ENCODE results near the gene UGP2. TPM values are rescaled to one million over a fixed set of nuclear protein-coding genes. Genes with fewer than 3 reads are reported as not detected.
A peak's percentile ranks its signal among the peaks of the same experiment; 100 is the strongest.

UGP2 gene
- total RNA-seq, 1 donor from 2014 or later = 99.5 TPM

DNA sequence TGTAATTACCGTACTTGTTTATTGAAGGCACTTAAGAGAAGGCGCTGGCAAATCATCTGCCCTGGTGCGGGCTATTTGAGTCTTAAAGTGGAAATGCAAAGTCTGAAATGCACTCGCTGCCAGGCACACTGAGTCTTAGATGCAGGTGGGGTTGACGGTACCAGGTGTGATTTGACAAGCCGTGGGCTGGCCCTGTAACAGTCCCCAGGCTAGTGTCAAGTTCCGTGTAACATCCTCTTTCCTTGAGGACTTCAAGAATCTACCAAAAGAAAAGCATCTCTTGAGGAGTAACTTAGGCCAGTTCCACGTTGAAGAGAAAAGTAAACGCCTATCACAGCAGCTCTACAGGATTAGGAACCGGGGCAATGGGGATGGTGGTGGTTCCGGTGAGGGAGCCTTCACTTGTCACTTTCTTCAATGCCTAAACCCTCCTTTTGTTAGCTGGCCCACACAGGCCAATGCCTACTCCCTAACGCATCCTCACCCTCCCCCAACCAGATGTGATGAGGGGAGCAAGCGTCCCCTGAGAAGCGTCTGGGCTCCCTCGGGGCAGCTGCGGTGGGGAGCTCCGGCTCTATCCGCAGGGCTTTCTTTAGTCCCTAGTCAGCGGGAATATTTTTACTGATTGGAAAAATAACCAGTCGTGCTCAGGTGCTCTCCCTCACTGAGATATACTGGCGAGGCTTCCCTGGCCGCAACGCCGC lies 1.5 kb upstream of the UGP2 start:
- peaks cover 43% of the 10 kb centered on the region for H3K4me1 Mint-ChIP-seq (ENCODE audit: low read depth)
- TF ChIP-seq, protein P1, sequence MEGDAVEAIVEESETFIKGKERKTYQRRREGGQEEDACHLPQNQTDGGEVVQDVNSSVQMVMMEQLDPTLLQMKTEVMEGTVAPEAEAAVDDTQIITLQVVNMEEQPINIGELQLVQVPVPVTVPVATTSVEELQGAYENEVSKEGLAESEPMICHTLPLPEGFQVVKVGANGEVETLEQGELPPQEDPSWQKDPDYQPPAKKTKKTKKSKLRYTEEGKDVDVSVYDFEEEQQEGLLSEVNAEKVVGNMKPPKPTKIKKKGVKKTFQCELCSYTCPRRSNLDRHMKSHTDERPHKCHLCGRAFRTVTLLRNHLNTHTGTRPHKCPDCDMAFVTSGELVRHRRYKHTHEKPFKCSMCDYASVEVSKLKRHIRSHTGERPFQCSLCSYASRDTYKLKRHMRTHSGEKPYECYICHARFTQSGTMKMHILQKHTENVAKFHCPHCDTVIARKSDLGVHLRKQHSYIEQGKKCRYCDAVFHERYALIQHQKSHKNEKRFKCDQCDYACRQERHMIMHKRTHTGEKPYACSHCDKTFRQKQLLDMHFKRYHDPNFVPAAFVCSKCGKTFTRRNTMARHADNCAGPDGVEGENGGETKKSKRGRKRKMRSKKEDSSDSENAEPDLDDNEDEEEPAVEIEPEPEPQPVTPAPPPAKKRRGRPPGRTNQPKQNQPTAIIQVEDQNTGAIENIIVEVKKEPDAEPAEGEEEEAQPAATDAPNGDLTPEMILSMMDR (IDR thresholded peaks at IDR 0.05) = peak; percentile 21
- peak overlapping the region; percentile 98 for H3K27ac Mint-ChIP-seq (ENCODE audit: unreplicated experiment)
- H3K36me3 Mint-ChIP-seq (ENCODE audit: low read depth) = no peaks in the 10 kb centered on the region
- no peaks in the 10 kb centered on the region for H3K9me3 Mint-ChIP-seq (ENCODE audit: low read depth)
- H3K27me3 Mint-ChIP-seq (ENCODE audit: low read depth) = no peaks in the 10 kb centered on the region
- no peak for DNase-seq (ENCODE audit: low spot score)
- H3K4me3 Mint-ChIP-seq (ENCODE audit: unreplicated experiment) = peak overlapping the region; percentile 97

DNA sequence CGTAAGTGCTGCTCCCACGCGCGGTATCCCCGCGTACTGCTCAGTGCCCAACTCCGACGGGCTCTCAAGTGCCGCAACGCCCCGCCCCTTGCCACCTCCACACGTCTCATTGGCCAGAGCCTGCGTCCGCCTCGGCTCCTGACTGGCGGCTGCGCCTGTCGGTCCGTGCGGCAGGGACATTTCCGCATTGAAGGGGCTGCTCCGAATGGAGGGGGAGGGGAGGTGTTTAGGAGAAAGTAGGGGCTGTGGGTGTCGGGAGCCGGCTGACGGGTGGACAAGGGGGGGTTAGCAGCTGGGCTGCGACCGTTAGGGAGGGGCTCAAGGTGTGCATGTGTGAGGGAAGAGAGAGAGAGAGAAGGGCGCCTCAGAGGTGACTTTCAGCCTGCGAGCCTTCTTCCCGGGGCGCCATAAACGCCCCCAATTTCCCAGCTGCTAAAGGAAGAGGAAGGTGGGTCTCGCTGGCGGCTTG lies 877 bp upstream of the UGP2 start:
- Mint-ChIP-seq H3K4me1 (ENCODE audit: low read depth) (peaks cover 49% of the 10 kb centered on the region), H3K4me3 (ENCODE audit: unreplicated experiment) (peak overlapping the region; percentile 97), H3K27ac (ENCODE audit: unreplicated experiment) (peak overlapping the region; percentile 98), H3K27me3 (ENCODE audit: low read depth) (no peaks in the 10 kb centered on the region), H3K36me3 (ENCODE audit: low read depth) (no peaks in the 10 kb centered on the region), H3K9me3 (ENCODE audit: low read depth) (no peaks in the 10 kb centered on the region)
- peak; percentile 99 for DNase-seq (ENCODE audit: low spot score)
- TF ChIP-seq, protein P1 (IDR thresholded peaks at IDR 0.05) = no peak

DNA sequence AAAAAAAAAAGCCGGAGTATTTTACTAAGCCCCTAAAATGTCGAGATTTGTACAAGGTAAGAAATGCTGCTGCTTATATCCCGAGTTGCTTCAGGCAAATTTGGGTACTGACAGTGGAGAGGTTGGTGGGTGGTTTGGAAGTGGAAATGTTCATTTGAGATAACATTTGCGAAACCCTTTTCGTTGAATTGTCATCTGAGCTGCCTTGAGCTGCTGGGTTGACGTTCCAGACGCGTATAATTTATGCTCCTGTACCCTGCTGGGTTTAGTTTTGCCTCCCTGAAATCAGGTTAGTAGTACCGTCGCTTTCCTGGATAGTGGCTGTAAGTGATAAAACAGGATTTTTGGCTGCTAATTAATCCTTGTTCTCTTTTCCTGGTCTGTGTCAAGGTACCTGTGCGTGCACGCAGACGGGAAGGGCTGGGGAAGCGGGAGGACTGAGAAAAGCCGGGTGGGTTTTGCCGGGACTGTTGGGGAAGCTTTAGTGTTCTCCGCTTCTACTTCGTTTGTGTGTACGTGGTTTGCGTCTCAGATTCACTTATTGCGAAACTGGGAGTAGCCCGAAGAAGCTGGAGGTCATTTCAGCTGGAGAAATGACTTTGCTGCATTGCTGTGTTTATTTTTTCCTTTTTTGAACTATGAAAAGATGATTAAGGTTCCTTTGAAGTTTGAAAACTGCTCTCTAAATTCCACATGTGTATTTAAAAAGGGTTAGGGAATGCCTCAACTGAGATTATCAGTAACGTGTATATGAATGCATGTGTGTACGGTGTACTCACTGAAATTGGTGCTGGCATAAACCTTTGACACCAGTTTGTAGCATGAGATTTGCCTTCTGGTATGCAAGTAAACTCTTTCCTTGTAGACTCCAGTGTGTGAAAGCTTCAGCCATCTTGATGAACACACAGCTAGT lies 709 bp downstream of the UGP2 start:
- Mint-ChIP-seq H3K27ac (ENCODE audit: unreplicated experiment) (peak overlapping the region; percentile 98), H3K36me3 (ENCODE audit: low read depth) (no peaks in the 10 kb centered on the region), H3K4me1 (ENCODE audit: low read depth) (peaks cover 61% of the 10 kb centered on the region), H3K9me3 (ENCODE audit: low read depth) (no peaks in the 10 kb centered on the region), H3K4me3 (ENCODE audit: unreplicated experiment) (peak overlapping the region; percentile 97), H3K27me3 (ENCODE audit: low read depth) (no peaks in the 10 kb centered on the region)
- no peak for DNase-seq (ENCODE audit: low spot score)
- TF ChIP-seq, protein P1 (IDR thresholded peaks at IDR 0.05) = no peak

DNA sequence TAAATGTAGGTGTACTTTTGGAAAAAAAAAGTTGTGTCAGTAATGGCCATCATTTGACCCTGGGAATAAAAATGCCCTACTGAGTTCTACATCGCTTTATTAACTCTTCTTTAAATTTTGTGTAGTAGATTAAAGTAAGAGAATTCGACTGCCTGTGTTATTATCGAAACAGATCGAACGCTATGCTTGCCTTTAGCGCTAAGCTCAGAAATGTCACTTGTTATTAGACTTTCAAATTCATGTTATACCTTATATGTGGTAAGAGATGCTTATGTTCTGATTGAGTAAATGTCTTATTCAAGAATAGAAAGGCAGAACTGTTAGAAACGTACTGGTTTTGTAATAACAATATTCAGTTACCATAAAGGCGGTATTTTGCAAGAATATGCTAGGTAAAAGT lies 1.4 kb downstream of the UGP2 start:
- DNase-seq (ENCODE audit: low spot score) = no peak
- Mint-ChIP-seq H3K27me3 (ENCODE audit: low read depth) (no peaks in the 10 kb centered on the region), H3K9me3 (ENCODE audit: low read depth) (no peaks in the 10 kb centered on the region), H3K27ac (ENCODE audit: unreplicated experiment) (peak overlapping the region; percentile 98), H3K4me1 (ENCODE audit: low read depth) (peaks cover 68% of the 10 kb centered on the region), H3K36me3 (ENCODE audit: low read depth) (no peaks in the 10 kb centered on the region), H3K4me3 (ENCODE audit: unreplicated experiment) (peak overlapping the region; percentile 97)
- TF ChIP-seq, protein P1 (IDR thresholded peaks at IDR 0.05) = no peak

DNA sequence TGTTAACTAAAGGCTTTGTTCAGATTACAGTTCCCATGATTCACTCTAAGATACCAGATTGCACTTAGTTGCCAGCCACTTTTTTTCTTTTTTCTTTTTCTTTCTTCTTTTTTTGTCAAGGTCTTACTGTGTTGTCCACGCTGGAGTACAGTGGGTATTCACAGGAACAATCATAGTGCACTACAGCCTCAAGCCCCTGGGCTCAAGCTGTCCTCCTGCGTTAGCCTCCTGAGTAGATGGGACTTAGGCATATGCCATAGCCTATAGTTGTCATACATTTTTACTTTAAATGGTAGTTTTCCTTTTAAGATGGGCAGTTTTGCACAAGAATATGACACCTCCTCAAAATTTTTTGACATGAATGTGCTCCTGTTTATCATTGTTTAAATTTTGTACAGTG lies 2.1 kb downstream of the UGP2 start:
- TF ChIP-seq, protein P1 (IDR thresholded peaks at IDR 0.05) = no peak
- H3K4me3 Mint-ChIP-seq (ENCODE audit: unreplicated experiment) = peak overlapping the region; percentile 97
- no peaks in the 10 kb centered on the region for H3K36me3 Mint-ChIP-seq (ENCODE audit: low read depth)
- DNase-seq (ENCODE audit: low spot score) = no peak
- no peaks in the 10 kb centered on the region for H3K27me3 Mint-ChIP-seq (ENCODE audit: low read depth)
- H3K4me1 Mint-ChIP-seq (ENCODE audit: low read depth) = peaks cover 71% of the 10 kb centered on the region
- H3K27ac Mint-ChIP-seq (ENCODE audit: unreplicated experiment) = peak overlapping the region; percentile 98
- no peaks in the 10 kb centered on the region for H3K9me3 Mint-ChIP-seq (ENCODE audit: low read depth)

Data from chondrocyte (in vitro differentiated cells).